T-cell (primary cell): Measurements from ENCODE around the gene CCDC78. TPM values are rescaled to one million over a fixed set of nuclear protein-coding genes. Genes with fewer than 3 reads are reported as not detected.

Experiments
- ATAC-seq, 4 experiments: fragments of 200-7000 bp in 3 of 4; fragments of 150-1000 bp in 1 of 4; cut with Tn5 transposase; replicated peaks in 1 of 4; 1 replicate in 3 of 4; 2 replicates in 1 of 4; pipeline ENCODE4 v1.10.0; 2021; ENCODE audit warnings: moderate library complexity in 3 of 4, mild to moderate bottlenecking in 2 of 4, moderate number of reproducible peaks in 1 of 4
- CTCF ChIA-PET, 2 donors: fragments of 300-600 bp; sonication (Branson Sonifier 250); formaldehyde crosslinking; loops; one replicate each; lab custom pipeline; 2022; ENCODE audit warnings: antibody characterized with exemption in 2 of 2; lab: Charles Lee
- POLR2A ChIA-PET, 2 donors: fragments of 300-600 bp; sonication (Branson Sonifier 250); formaldehyde crosslinking; loops; one replicate each; lab custom pipeline; 2022; ENCODE audit warnings: antibody characterized with exemption in 2 of 2; lab: Charles Lee
- DNase-seq, 35 experiments: peaks; one replicate each; pipeline versions ENCODE4 v3.0.0 to v3.0.0-alpha.2; 2013 to 2023
- H3K27ac ChIP-seq: one replicate; pipeline ENCODE4 v1.5.1; 2013; ENCODE audit warnings: low read length
- H3K27me3 ChIP-seq, 2 experiments: replicated peaks in 1 of 2; 1 replicate in 1 of 2; 2 replicates in 1 of 2; pipeline versions ENCODE4 v1.6.1 to v1.7.0; 2013; ENCODE audit warnings: low read length in 1 of 2, mixed read lengths in 1 of 2; ENCODE audit not compliant: control insufficient read depth in 2 of 2, insufficient read depth in 2 of 2; ENCODE audit errors: extremely low read depth in 1 of 2
- H3K36me3 ChIP-seq, 2 donors: 1 replicate in 1 of 2; 2 replicates in 1 of 2; pipeline versions ENCODE4 v1.6.1 to v1.7.0; 2013; ENCODE audit warnings: low read length in 1 of 2; ENCODE audit not compliant: control insufficient read depth in 2 of 2, insufficient read depth in 1 of 2; ENCODE audit errors: extremely low read depth in 1 of 2
- H3K4me1 ChIP-seq, 2 experiments: 1 replicate in 1 of 2; 2 replicates in 1 of 2; pipeline versions ENCODE4 v1.6.1 to v1.7.0; 2013; ENCODE audit warnings: low read length in 2 of 2, mixed read lengths in 1 of 2; ENCODE audit not compliant: insufficient read depth in 2 of 2, control insufficient read depth in 1 of 2; ENCODE audit errors: extremely low read depth in 1 of 2
- H3K4me3 ChIP-seq, 2 donors: 1 replicate in 1 of 2; 2 replicates in 1 of 2; pipeline versions ENCODE4 v1.5.1 to v1.7.0; 2013; ENCODE audit warnings: mild to moderate bottlenecking in 2 of 2, low read length in 1 of 2, moderate library complexity in 1 of 2; ENCODE audit not compliant: control insufficient read depth in 1 of 2; ENCODE audit errors: extremely low read depth in 1 of 2
- H3K9me3 ChIP-seq: 2 replicates; pipeline ENCODE4 v1.7.0; 2013
- H3K27ac Mint-ChIP-seq, 2 donors: one replicate each; pipeline ENCODE4 v1.8.0; 2020 to 2021; ENCODE audit warnings: mild to moderate bottlenecking in 2 of 2, mixed read lengths in 2 of 2
- H3K27me3 Mint-ChIP-seq, 2 donors: one replicate each; pipeline ENCODE4 v1.8.0; 2021 to 2022; ENCODE audit warnings: mixed read lengths in 2 of 2
- H3K36me3 Mint-ChIP-seq: one replicate; pipeline ENCODE4 v1.8.0; 2021; ENCODE audit warnings: mixed read lengths
- H3K4me1 Mint-ChIP-seq, 3 donors: one replicate each; pipeline ENCODE4 v1.8.0; 2020 to 2022; ENCODE audit warnings: mixed read lengths in 3 of 3, mild to moderate bottlenecking in 1 of 3
- H3K4me3 Mint-ChIP-seq, 3 donors: one replicate each; pipeline ENCODE4 v1.8.0; 2020 to 2022; ENCODE audit warnings: mild to moderate bottlenecking in 3 of 3, mixed read lengths in 3 of 3, moderate library complexity in 3 of 3
- H3K9me3 Mint-ChIP-seq, 3 donors: one replicate each; pipeline ENCODE4 v1.8.0; 2020 to 2022; ENCODE audit warnings: mixed read lengths in 3 of 3
- WGBS: methylation state at CpG from one replicate; pipeline ENCODE4 v1.1.5; 2013; ENCODE audit warnings: missing lambda C conversion rate; ENCODE audit not compliant: insufficient coverage; 5-methylcytosine and 5-hydroxymethylcytosine counted together
- total RNA-seq, 35 experiments: library from RNA in 6 of 35; stranded (reverse) in 6 of 35; fragments of 120-200 nt in 1 of 35; gene quantifications; one replicate each; pipeline versions ENCODE4 v1.2.1 to v1.2.4 and lab custom pipeline; 2013 to 2026

Gene CCDC78
- total RNA-seq, 5 donors from 2014 or later (not counting 1 experiment from before 2014, with no cell fraction given): 3.1 to 17.1 (median 8.6) TPM

- H3K4me3 Mint-ChIP-seq: no peak overlapping the region
- H3K27me3 ChIP-seq: peaks cover 0 to 3% of the 10 kb centered on the region in 2 experiments
- POLR2A ChIA-PET: no interaction called here
- H3K27ac ChIP-seq: no peak overlapping the region
- no peak for DNase-seq
- CTCF ChIA-PET: interaction anchor here in 1 of 2 donors (0.5 to 0.9 kb wide), 2 partner anchors 11 to 18 kb away, joined by 3 to 4 read pairs; no protein-coding TSS in a partner anchor
- no peak overlapping the region for H3K27ac Mint-ChIP-seq
- H3K4me3 ChIP-seq: no peak overlapping the region
- H3K36me3 Mint-ChIP-seq: peaks cover 5% of the 10 kb centered on the region
- H3K36me3 ChIP-seq: peaks cover 14 to 30% of the 10 kb centered on the region in 2 donors
- H3K4me1 Mint-ChIP-seq: peaks cover 0 to 5% (median 4%) of the 10 kb centered on the region in 3 donors
- H3K4me1 ChIP-seq: peaks cover 0 to 24% of the 10 kb centered on the region in 2 experiments
- H3K9me3 Mint-ChIP-seq: no peaks in the 10 kb centered on the region
- H3K9me3 ChIP-seq: no peaks in the 10 kb centered on the region
- no peaks in the 10 kb centered on the region for H3K27me3 Mint-ChIP-seq
- no peak for ATAC-seq
- WGBS: 86% methylated on average over 15 of the region's 22 CpGs
Observed at GRCh38 chr16:730666-731509, 4.6 kb upstream of the CCDC78 start.

GRCh38 chr16:729768-730665 is 3.8 kb upstream of the CCDC78 start:
- CTCF ChIA-PET: interaction anchor here in 1 of 2 donors (0.5 kb wide), 1 partner anchor 19 kb away, joined by 4 read pairs; no protein-coding TSS in a partner anchor
- Mint-ChIP-seq H3K9me3 (no peaks in the 10 kb centered on the region), H3K4me3 (peak overlapping the region; percentile 9 to 39 (median 37)), H3K36me3 (peaks cover under 1% of the 10 kb centered on the region), H3K4me1 (peaks cover 0 to 5% (median 4%) of the 10 kb centered on the region in 3 donors), H3K27me3 (no peaks in the 10 kb centered on the region), H3K27ac (no peak overlapping the region)
- WGBS: 92% methylated on average over 36 of the region's 37 CpGs
- POLR2A ChIA-PET: no interaction called here
- DNase-seq (no peak), ATAC-seq (no peak)
- Histone ChIP-seq H3K27ac (no peak overlapping the region), H3K4me1 (peaks cover 0 to 25% of the 10 kb centered on the region in 2 experiments), H3K36me3 (peaks cover 6 to 23% of the 10 kb centered on the region in 2 donors), H3K27me3 (peaks cover 0 to 3% of the 10 kb centered on the region in 2 experiments), H3K4me3 (no peak overlapping the region), H3K9me3 (no peaks in the 10 kb centered on the region)

- 87% methylated on average over 46 of the region's 55 CpGs for WGBS
- Histone ChIP-seq H3K4me3 (no peak overlapping the region), H3K4me1 (peaks cover 0 to 25% of the 10 kb centered on the region in 2 experiments), H3K27me3 (peaks cover 0 to 3% of the 10 kb centered on the region in 2 experiments), H3K9me3 (no peaks in the 10 kb centered on the region), H3K27ac (no peak overlapping the region), H3K36me3 (peaks cover 3 to 15% of the 10 kb centered on the region in 2 donors)
- peaks cover 0 to 5% (median 4%) of the 10 kb centered on the region in 3 donors for H3K4me1 Mint-ChIP-seq
- peak overlapping the region in 1 of 3 donors; percentile 44 for H3K4me3 Mint-ChIP-seq
- no peaks in the 10 kb centered on the region for H3K27me3 Mint-ChIP-seq
- H3K36me3 Mint-ChIP-seq: no peaks in the 10 kb centered on the region
- H3K9me3 Mint-ChIP-seq: no peaks in the 10 kb centered on the region
- ChIA-PET CTCF (no interaction called here), POLR2A (no interaction called here)
- no peak overlapping the region for H3K27ac Mint-ChIP-seq
- ATAC-seq (no peak), DNase-seq (no peak)
Observed at GRCh38 chr16:728890-729744, 2.9 kb upstream of the CCDC78 start.

- Mint-ChIP-seq H3K4me1 (peaks cover 0 to 6% (median 5%) of the 10 kb centered on the region in 3 donors), H3K4me3 (peak overlapping the region; percentile 25 to 80 (median 49)), H3K27me3 (no peaks in the 10 kb centered on the region), H3K9me3 (no peaks in the 10 kb centered on the region), H3K27ac (no peak overlapping the region), H3K36me3 (no peaks in the 10 kb centered on the region)
- Histone ChIP-seq H3K27me3 (peaks cover 0 to 3% of the 10 kb centered on the region in 2 experiments), H3K4me1 (peaks cover 0 to 29% of the 10 kb centered on the region in 2 experiments), H3K9me3 (no peaks in the 10 kb centered on the region), H3K4me3 (peak overlapping the region in 1 of 2 donors; percentile 77), H3K36me3 (peaks cover 3 to 11% of the 10 kb centered on the region in 2 donors), H3K27ac (no peak overlapping the region)
- DNase-seq: peak in 34 of 35 experiments; percentile 31 to 86 (median 57)
- WGBS: under 1% methylated on average over 76 of the region's 80 CpGs
- ATAC-seq: peak; percentile 62 to 73 (median 66)
- POLR2A ChIA-PET: interaction anchor here in 1 of 2 donors (0.6 kb wide), 1 partner anchor 23 kb away, joined by 4 read pairs; no protein-coding TSS in a partner anchor
- CTCF ChIA-PET: interaction anchor here in 1 of 2 donors (0.6 to 0.9 kb wide), 2 partner anchors 12 to 60 kb away, joined by 3 read pairs; partner anchors contain the start of genes CHTF18 and RPUSD1
Observed at GRCh38 chr16:728131-728889, 2.1 kb upstream of the CCDC78 start.

GRCh38 chr16:727291-727977 is 1.2 kb upstream of the CCDC78 start:
- no peaks in the 10 kb centered on the region for H3K9me3 Mint-ChIP-seq
- peak overlapping the region; percentile 74 to 77 for H3K4me3 ChIP-seq
- peak in 2 of 35 experiments; percentile 46 to 53 for DNase-seq

More at GRCh38 chr16:727291-727977, 1.2 kb upstream of the CCDC78 start:
- under 1% methylated on average over 56 of the region's 61 CpGs for WGBS
- no peak overlapping the region for H3K27ac Mint-ChIP-seq
- peaks cover 0 to 37% of the 10 kb centered on the region in 2 experiments for H3K4me1 ChIP-seq
- ATAC-seq: peak; percentile 21 to 53 (median 34)
- peaks cover 3 to 5% of the 10 kb centered on the region in 2 donors for H3K36me3 ChIP-seq
- H3K27ac ChIP-seq: peak overlapping the region; percentile 68
- no peaks in the 10 kb centered on the region for H3K36me3 Mint-ChIP-seq
- no peaks in the 10 kb centered on the region for H3K27me3 Mint-ChIP-seq
- CTCF ChIA-PET: interaction anchor here in 1 of 2 donors (0.9 kb wide), 1 partner anchor 11 kb away, joined by 3 read pairs; no protein-coding TSS in a partner anchor
- H3K27me3 ChIP-seq: peaks cover 0 to 3% of the 10 kb centered on the region in 2 experiments
- H3K4me1 Mint-ChIP-seq: peaks cover 5 to 10% (median 6%) of the 10 kb centered on the region in 3 donors
- H3K4me3 Mint-ChIP-seq: peak overlapping the region; percentile 52 to 80 (median 60)
- POLR2A ChIA-PET: no interaction called here
- no peaks in the 10 kb centered on the region for H3K9me3 ChIP-seq
